K562 (cell line): ENCODE results near the gene SLC25A40. TPM values are rescaled to one million over a fixed set of nuclear protein-coding genes. Genes with fewer than 3 reads are reported as not detected.

Experiments used
- ATAC-seq: fragments of 200-7000 bp; cut with Tn5 transposase; 3 replicates; pipeline ENCODE4 v1.9.1; 2020; ENCODE audit warnings: moderate library complexity
- BruUV-seq: library from RNA; stranded (reverse); fragments of 400-500 nt; replicated peaks from 2 replicates; lab custom pipeline; 2021; lab: Mats Ljungman, UMichigan
- CTCF ChIA-PET: fragments of 300-600 bp; formaldehyde crosslinking; extraction: SDS; loops from one replicate; lab custom pipeline; 2021; ENCODE audit warnings: low intra/inter-chr PET ratio; lab: Yijun Ruan, JAX
- POLR2A ChIA-PET: fragments of 300-600, 350-650 bp; sonication (Branson Sonifier 250); formaldehyde crosslinking; extraction: SDS; loops from one replicate; lab custom pipeline; 2021; ENCODE audit warnings: antibody characterized with exemption, inconsistent platforms; lab: Yijun Ruan, JAX
- DNase-seq, 4 experiments: peaks; one replicate each; pipeline versions ENCODE4 v3.0.0 to v3.0.0-alpha.2; 2011 to 2018; ENCODE audit warnings: low spot score in 3 of 4, mixed read lengths in 3 of 4; ENCODE audit errors: extremely low read depth in 1 of 4
- FAIRE-seq: peaks from 2 replicates; lab custom pipeline; 2011; peaks lifted over from hg19 to GRCh38; lab: Jason Lieb, UNC
- H2AFZ ChIP-seq: 2 replicates; pipeline ENCODE4 v1.6.0; 2011; ENCODE audit warnings: low read depth, low read length, control low read depth, inconsistent platforms
- H3K27ac ChIP-seq: fragments of 200-600 bp; 3 replicates; pipeline ENCODE4 v1.8.0; 2011; ENCODE audit warnings: low read depth, mild to moderate bottlenecking, control low read depth, inconsistent platforms, low read length, moderate library complexity, mixed read lengths; ENCODE audit errors: extremely low read depth
- H3K27me3 ChIP-seq, 2 experiments: fragments of 300-600 bp in 1 of 2; 2 replicates in 1 of 2; 3 replicates in 1 of 2; pipeline versions ENCODE4 v1.6.0 to v1.8.0; 2011; ENCODE audit warnings: inconsistent platforms in 2 of 2, low read length in 2 of 2, mild to moderate bottlenecking in 1 of 2, mixed read lengths in 1 of 2, moderate library complexity in 1 of 2; ENCODE audit not compliant: control insufficient read depth in 2 of 2, insufficient read depth in 2 of 2
- H3K36me3 ChIP-seq: fragments of 300-600 bp; 3 replicates; pipeline ENCODE4 v1.8.0; 2011; ENCODE audit warnings: mild to moderate bottlenecking, low read length, inconsistent platforms; ENCODE audit not compliant: control insufficient read depth, insufficient read depth
- H3K4me1 ChIP-seq, 2 experiments: fragments of 200-600 bp in 1 of 2; replicated peaks in 1 of 2; 2 replicates in 1 of 2; 3 replicates in 1 of 2; pipeline versions ENCODE4 v1.5.1 to v1.8.0; 2011; ENCODE audit warnings: inconsistent platforms in 2 of 2, low read length in 2 of 2, mild to moderate bottlenecking in 1 of 2, mixed read lengths in 1 of 2, moderate library complexity in 1 of 2; ENCODE audit not compliant: control insufficient read depth in 2 of 2, insufficient read depth in 2 of 2
- H3K4me2 ChIP-seq: 2 replicates; pipeline ENCODE4 v1.6.1; 2011; ENCODE audit warnings: low read length, control low read depth, inconsistent platforms, mixed read lengths; ENCODE audit not compliant: insufficient read depth
- H3K4me3 ChIP-seq: fragments of 200-600 bp; sonication (generic), shearing (Covaris generic); 2 replicates; pipeline ENCODE4 v1.5.1; 2016; ENCODE audit warnings: control low read depth, inconsistent platforms
- H3K79me2 ChIP-seq: fragments of 200-600 bp; 3 replicates; pipeline ENCODE4 v1.8.0; 2011; ENCODE audit warnings: low read length, inconsistent platforms; ENCODE audit not compliant: control insufficient read depth, insufficient read depth
- H3K9ac ChIP-seq, 2 experiments: 2 replicates each; pipeline versions ENCODE4 v1.6.0 to v1.6.1; 2011; ENCODE audit warnings: low read depth in 2 of 2, low read length in 2 of 2, control low read depth in 1 of 2, inconsistent platforms in 1 of 2, mild to moderate bottlenecking in 1 of 2, mixed read lengths in 1 of 2; ENCODE audit not compliant: insufficient read depth in 1 of 2
- H3K9me1 ChIP-seq: one replicate; pipeline ENCODE4 v1.6.0; 2011; ENCODE audit warnings: inconsistent platforms, mild to moderate bottlenecking, low read length, moderate library complexity; ENCODE audit not compliant: control insufficient read depth, insufficient read depth
- H3K9me3 ChIP-seq: replicated peaks from 2 replicates; pipeline ENCODE4 v1.5.1; 2011; ENCODE audit warnings: low read depth, low read length, inconsistent platforms; ENCODE audit not compliant: control insufficient read depth, insufficient read depth
- H4K20me1 ChIP-seq: replicated peaks from 2 replicates; pipeline ENCODE4 v1.6.1; 2011; ENCODE audit warnings: low read length, inconsistent platforms, mixed read lengths; ENCODE audit not compliant: control insufficient read depth, insufficient read depth
- CHD2 ChIP-seq: IDR thresholded peaks from 2 replicates; pipeline ENCODE4 v1.6.1; 2011; ENCODE audit warnings: low read depth, low read length
- CTBP1 ChIP-seq: fragments of 450-650 bp; IDR thresholded peaks from 2 replicates; pipeline ENCODE4 v1.6.1; 2016; ENCODE audit warnings: borderline replicate concordance
- EHMT2 ChIP-seq: fragments of 450-650 bp; IDR thresholded peaks from 2 replicates; pipeline ENCODE4 v1.6.1; 2018; ENCODE audit warnings: antibody characterized with exemption
- ETS2 ChIP-seq: IDR thresholded peaks from 2 replicates; pipeline ENCODE4 v1.6.1; 2016; ENCODE audit warnings: borderline replicate concordance, missing genetic modification characterization, mild to moderate bottlenecking, moderate library complexity, missing compliant biosample characterization; ENCODE audit not compliant: poor library complexity, severe bottlenecking
- KLF1 ChIP-seq: fragments of 450-650 bp; IDR thresholded peaks from 2 replicates; pipeline ENCODE4 v1.6.1; 2016; ENCODE audit warnings: missing genetic modification characterization, missing compliant biosample characterization
- MIER1 ChIP-seq: fragments of 450-650 bp; IDR thresholded peaks from 2 replicates; pipeline ENCODE4 v1.6.1; 2016; ENCODE audit warnings: antibody characterized with exemption, mild to moderate bottlenecking, low read depth
- PURB ChIP-seq: sonication (generic); formaldehyde crosslinking; IDR thresholded peaks from 2 replicates; pipeline ENCODE4 v1.9.0; 2021; ENCODE audit warnings: low read depth, mild to moderate bottlenecking, missing genetic modification reagents
- SETDB1 ChIP-seq: IDR thresholded peaks from one replicate; pipeline ENCODE4 v1.6.1; 2012; ENCODE audit warnings: low read length, control low read depth, inconsistent platforms
- SIN3A ChIP-seq, 2 experiments: fragments of 150-350 bp in 1 of 2; IDR thresholded peaks; 2 replicates each; pipeline ENCODE4 v1.6.1; 2011 to 2016; ENCODE audit warnings: borderline replicate concordance in 2 of 2, low read depth in 2 of 2, low read length in 2 of 2, mild to moderate bottlenecking in 2 of 2, moderate library complexity in 2 of 2; ENCODE audit not compliant: control insufficient read depth in 1 of 2
- SIRT6 ChIP-seq: IDR thresholded peaks from one replicate; pipeline ENCODE4 v1.6.1; 2012; ENCODE audit warnings: low read depth, mild to moderate bottlenecking, control low read depth, inconsistent platforms, low read length, moderate library complexity
- TAF1 ChIP-seq: IDR thresholded peaks from 2 replicates; pipeline ENCODE4 v1.6.1; 2011; ENCODE audit warnings: mild to moderate bottlenecking, low read length, moderate library complexity; ENCODE audit not compliant: insufficient read depth, control insufficient read depth, severe bottlenecking; ENCODE audit errors: extremely low read depth
- TAL1 ChIP-seq: fragments of 450-650 bp; IDR thresholded peaks from 2 replicates; pipeline ENCODE4 v1.6.1; 2016; ENCODE audit warnings: mild to moderate bottlenecking
- ZEB2 ChIP-seq: fragments of 450-650 bp; IDR thresholded peaks from 2 replicates; pipeline ENCODE4 v1.6.1; 2016
- ZNF79 ChIP-seq: fragments of 250-450 bp; sonication (Bioruptor Pico); IDR thresholded peaks from 2 replicates; pipeline ENCODE4 v1.4.0; 2020; ENCODE audit warnings: low read depth, mild to moderate bottlenecking, moderate library complexity
- WGBS: fragments of 100-300 bp; shearing (Covaris generic); methylation state at CpG from one replicate; pipeline ENCODE4 v1.1.6; 2016; ENCODE audit warnings: low coverage, mixed read lengths; ENCODE audit not compliant: insufficient coverage; ENCODE audit errors: missing lambda C conversion rate; 5-methylcytosine and 5-hydroxymethylcytosine counted together
- in situ Hi-C: fragments of 300-500 bp; cut with MboI; formaldehyde crosslinking; loops from 4 replicates; pipeline ENCODE4 v1.15.0; 2018; ENCODE audit warnings: inconsistent platforms, mixed read lengths
- intact Hi-C: fragments of 100-400 bp; cut with micrococcal nuclease; formaldehyde crosslinking; loops from 2 replicates; pipeline ENCODE4 v1.14.2; 2022
- polyA plus RNA-seq, 8 experiments: library from polyadenylated mRNA; depleted of rRNA in 4 of 8; stranded (reverse) in 5 of 8; unstranded in 3 of 8; fragments of >200 nt; fragmentation: Nextera tagmentation in 2 of 8; fragmentation: Illumina TruSeq in 1 of 8; extraction: Ambion mirVana in 2 of 8; extraction: Trizol in 1 of 8; gene quantifications; 2 replicates each; pipeline versions ENCODE4 v1.2.1 to v1.2.3, GENCODE V29; 2011 to 2014; ENCODE audit warnings: inconsistent platforms in 1 of 8, missing spikeins in 1 of 8
- total RNA-seq, 7 experiments: library from RNA; depleted of rRNA in 6 of 7; stranded (reverse); fragments of >200 nt in 6 of 7; fragmentation: Illumina TruSeq in 2 of 7; extraction: Trizol in 2 of 7; gene quantifications; 2 replicates each; pipeline versions ENCODE4 v1.2.1 to v1.2.3, GENCODE V29; 2011 to 2021; ENCODE audit warnings: low replicate concordance in 1 of 7
- TF ChIP-seq, protein P1 (sequence below): fragments of 250-450 bp; sonication (Bioruptor Pico); IDR thresholded peaks from 2 replicates; pipeline ENCODE4 v1.5.0; 2021; ENCODE audit warnings: mild to moderate bottlenecking, moderate library complexity
- TF ChIP-seq, protein P2 (sequence below): fragments of 450-650 bp; formaldehyde crosslinking; IDR thresholded peaks from 2 replicates; pipeline ENCODE4 v1.4.0; 2022; ENCODE audit warnings: missing genetic modification characterization
- TF ChIP-seq, protein P3 (sequence below): fragments of 450-650 bp; IDR thresholded peaks from 2 replicates; pipeline ENCODE4 v1.6.1; 2016

Gene SLC25A40
- total and polyA plus RNA-seq, 9 of the 15 experiments (the other 6 are each of a cell fraction or from before 2014, with no cell fraction given): 6.7 to 44.0 (median 26.5) TPM

DNA sequence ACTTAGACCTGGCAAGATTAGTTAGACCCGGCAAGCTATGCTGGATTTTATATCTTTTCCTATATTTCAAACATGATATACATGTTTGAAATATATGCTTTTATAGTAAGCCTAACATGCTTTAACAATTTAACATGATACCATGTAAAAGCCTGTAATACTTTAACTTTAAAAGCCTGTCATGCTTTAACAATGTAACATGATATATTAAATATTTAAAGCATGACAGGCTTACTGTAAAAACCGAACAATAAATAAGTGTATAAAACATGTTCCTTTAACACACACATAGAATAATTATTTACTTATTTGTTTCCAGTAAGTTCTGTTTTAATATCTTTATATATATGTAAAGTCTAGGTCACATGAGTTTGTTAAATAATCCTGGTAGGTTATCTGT, 65.4 kb downstream of the SLC25A40 start (continued):
- TF ChIP-seq MIER1 (no peak), ETS2 (tag) (no peak), CTBP1 (no peak)

DNA sequence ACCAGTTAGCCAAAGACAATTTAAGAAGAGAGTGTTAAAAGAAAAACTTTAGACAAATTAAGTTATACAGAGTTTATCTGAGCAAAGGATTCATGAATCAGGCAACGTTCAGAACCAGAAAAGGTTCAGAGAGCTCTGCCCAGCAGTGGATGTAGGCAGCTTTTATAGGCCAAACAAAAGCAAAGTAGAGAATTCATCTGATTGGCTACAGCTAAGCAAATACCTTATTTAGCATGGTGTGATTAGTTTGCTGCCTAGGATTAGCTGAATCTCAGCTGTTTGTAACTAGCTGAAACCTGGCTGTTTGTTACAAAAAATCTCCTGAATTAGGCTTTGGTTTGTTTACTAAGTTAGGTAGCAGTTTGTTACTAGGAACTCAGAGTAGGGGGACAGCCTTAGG, 66.0 kb downstream of the SLC25A40 start:
- WGBS: 0% methylated on average over 1 of the region's 1 CpG
- DNase-seq: no peak
- H2AFZ ChIP-seq: no peak overlapping the region
- ChIA-PET POLR2A (no interaction called here), CTCF (no interaction called here)
- no peak overlapping the region for H3K4me2 ChIP-seq
- H3K36me3 ChIP-seq: no peaks in the 10 kb centered on the region
- no peaks in the 10 kb centered on the region for H3K9me1 ChIP-seq
- ATAC-seq: no peak
- H3K79me2 ChIP-seq: no peaks in the 10 kb centered on the region
- H3K27me3 ChIP-seq: peaks cover 0 to 9% of the 10 kb centered on the region in 2 experiments; a peak in 2 of 5 replicates
- no peaks in the 10 kb centered on the region for H3K9me3 ChIP-seq
- no peaks in the 10 kb centered on the region for H3K4me1 ChIP-seq
- no peak for FAIRE-seq
- no peaks in the 10 kb centered on the region for H4K20me1 ChIP-seq
- in situ Hi-C loops: no loop called here
- H3K4me3 ChIP-seq: no peak overlapping the region
- no peak overlapping the region for H3K27ac ChIP-seq
- no peak overlapping the region for H3K9ac ChIP-seq
- intact Hi-C loops: no loop called here
- no TSS peak for BruUV-seq
- TF ChIP-seq TAL1: no peak
- TF ChIP-seq KLF1 (tag): no peak
- TF ChIP-seq SETDB1: no peak
- TF ChIP-seq SIN3A (IDR thresholded peaks at IDR 0.05; ENCODE audit: borderline replicate concordance in 2 of 2, control insufficient read depth in 1 of 2, low read depth in 2 of 2, low read length in 2 of 2): no peak
- no peak for TF ChIP-seq ZNF79 (CRISPR knock-in tag)
- no peak for TF ChIP-seq EHMT2
- no peak for TF ChIP-seq ZEB2
- TF ChIP-seq, protein P1, sequence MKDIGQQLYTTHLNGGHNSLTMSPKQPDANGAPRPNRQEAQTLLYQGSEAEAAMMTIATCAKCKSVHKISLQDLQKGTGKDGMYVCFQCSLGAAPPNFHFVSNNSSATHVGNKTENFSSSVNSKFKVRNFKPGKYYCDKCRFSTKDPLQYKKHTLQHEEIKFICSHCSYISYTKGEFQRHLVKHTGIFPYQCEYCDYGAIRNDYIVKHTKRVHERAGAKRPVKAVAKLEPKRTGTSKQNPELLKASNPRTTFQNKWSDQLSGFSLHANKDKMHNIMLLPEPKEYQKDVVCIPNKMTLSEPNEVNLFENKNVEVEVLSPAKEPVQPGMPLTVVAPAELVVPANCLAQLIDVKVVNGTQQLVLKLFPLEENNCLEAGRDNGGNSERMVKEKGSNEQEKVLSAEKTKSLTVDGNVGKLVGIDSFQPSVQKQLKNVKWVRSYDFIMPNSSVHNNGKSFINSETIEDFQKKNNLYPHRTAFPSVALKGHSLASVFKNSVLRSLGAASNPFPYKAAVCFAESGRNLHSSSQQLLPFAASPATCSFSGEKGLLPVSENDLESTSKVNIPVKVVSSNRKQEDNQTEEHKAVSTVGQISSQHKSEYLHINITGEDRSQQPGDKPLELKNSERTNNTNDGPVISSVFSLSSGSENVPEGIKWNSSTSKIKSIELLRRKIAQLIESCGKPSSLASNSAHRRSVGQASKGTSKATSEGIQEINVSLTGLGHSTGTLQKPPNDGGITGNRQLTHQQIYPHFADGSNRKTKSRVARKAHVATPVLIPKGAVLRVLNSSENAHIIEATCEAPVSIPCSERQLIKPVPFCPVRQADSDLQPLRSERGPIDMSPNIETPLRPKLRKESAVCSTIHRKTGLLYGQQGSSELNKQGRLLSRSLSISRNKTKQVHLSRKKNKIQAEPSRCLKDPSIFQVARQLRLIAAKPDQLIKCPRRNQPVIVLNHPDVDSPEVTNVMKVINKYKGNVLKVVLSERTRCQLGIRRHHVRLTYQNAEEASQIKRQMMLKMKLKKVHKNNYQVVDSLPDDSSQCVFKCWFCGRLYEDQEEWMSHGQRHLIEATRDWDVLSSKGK (CRISPR knock-in tag): no peak
- TF ChIP-seq, protein P2, sequence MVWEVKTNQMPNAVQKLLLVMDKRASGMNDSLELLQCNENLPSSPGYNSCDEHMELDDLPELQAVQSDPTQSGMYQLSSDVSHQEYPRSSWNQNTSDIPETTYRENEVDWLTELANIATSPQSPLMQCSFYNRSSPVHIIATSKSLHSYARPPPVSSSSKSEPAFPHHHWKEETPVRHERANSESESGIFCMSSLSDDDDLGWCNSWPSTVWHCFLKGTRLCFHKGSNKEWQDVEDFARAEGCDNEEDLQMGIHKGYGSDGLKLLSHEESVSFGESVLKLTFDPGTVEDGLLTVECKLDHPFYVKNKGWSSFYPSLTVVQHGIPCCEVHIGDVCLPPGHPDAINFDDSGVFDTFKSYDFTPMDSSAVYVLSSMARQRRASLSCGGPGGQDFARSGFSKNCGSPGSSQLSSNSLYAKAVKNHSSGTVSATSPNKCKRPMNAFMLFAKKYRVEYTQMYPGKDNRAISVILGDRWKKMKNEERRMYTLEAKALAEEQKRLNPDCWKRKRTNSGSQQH (CRISPR knock-in tag): no peak
- TF ChIP-seq SIRT6: no peak
- TF ChIP-seq, protein P3, sequence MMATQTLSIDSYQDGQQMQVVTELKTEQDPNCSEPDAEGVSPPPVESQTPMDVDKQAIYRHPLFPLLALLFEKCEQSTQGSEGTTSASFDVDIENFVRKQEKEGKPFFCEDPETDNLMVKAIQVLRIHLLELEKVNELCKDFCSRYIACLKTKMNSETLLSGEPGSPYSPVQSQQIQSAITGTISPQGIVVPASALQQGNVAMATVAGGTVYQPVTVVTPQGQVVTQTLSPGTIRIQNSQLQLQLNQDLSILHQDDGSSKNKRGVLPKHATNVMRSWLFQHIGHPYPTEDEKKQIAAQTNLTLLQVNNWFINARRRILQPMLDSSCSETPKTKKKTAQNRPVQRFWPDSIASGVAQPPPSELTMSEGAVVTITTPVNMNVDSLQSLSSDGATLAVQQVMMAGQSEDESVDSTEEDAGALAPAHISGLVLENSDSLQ: no peak
- no peak for TF ChIP-seq CHD2
- no peak for TF ChIP-seq TAF1
- no peak for TF ChIP-seq PURB
